ENCODE data around the gene TRERF1.

GRCh38 chr6:42293386-42293977 lies 158.2 kb downstream of the TRERF1 start:
- TF ChIP-seq ZFP30 (CRISPR knock-in tag; IDR thresholded peaks at IDR 0.05) (no peak), CREB5 (CRISPR knock-in tag; IDR thresholded peaks at IDR 0.05; ENCODE audit: low read depth) (no peak), PATZ1 (CRISPR knock-in tag; IDR thresholded peaks at IDR 0.05; ENCODE audit: borderline replicate concordance) (no peak), CSDC2 (CRISPR knock-in tag; IDR thresholded peaks at IDR 0.05) (no peak), ZNF565 (CRISPR knock-in tag; conservative IDR thresholded peaks at IDR 0.05; ENCODE audit: low read depth) (no peak), TOX (CRISPR knock-in tag; IDR thresholded peaks at IDR 0.05; ENCODE audit: borderline replicate concordance) (no peak), POU6F1 (CRISPR knock-in tag; IDR thresholded peaks at IDR 0.05; ENCODE audit: borderline replicate concordance, low read depth) (no peak), GLIS3 (CRISPR knock-in tag; IDR thresholded peaks at IDR 0.05) (no peak), ZFP3 (CRISPR knock-in tag; IDR thresholded peaks at IDR 0.05) (no peak), ZC3H10 (CRISPR knock-in tag; IDR thresholded peaks at IDR 0.05) (no peak), ISL1 (CRISPR knock-in tag; IDR thresholded peaks at IDR 0.05) (no peak), BACH2 (CRISPR knock-in tag; IDR thresholded peaks at IDR 0.05; ENCODE audit: borderline replicate concordance) (no peak), CSRNP3 (CRISPR knock-in tag; IDR thresholded peaks at IDR 0.05) (no peak)
